ENCODE measurements around the gene OLFML2A.

Gene OLFML2A

GRCh38 chr9:124861342-124862229 is 84.7 kb downstream of the OLFML2A start, which contains the start of the genes ARPC5L and RPL35:
Gene ARPC5L, plus strand, starts transcription at chr9:124862130. Its CDS starts 7,161 bp downstream, at chr9:124869291.
Gene RPL35, minus strand, starts transcription at chr9:124861957. Its CDS starts 45 bp downstream, at chr9:124861912.
- H3K4me3 ChIP-seq (ENCODE audit: low read depth, low read length) = peak within 1 kb of the TSS; percentile 100
- TF ChIP-seq, protein P1, sequence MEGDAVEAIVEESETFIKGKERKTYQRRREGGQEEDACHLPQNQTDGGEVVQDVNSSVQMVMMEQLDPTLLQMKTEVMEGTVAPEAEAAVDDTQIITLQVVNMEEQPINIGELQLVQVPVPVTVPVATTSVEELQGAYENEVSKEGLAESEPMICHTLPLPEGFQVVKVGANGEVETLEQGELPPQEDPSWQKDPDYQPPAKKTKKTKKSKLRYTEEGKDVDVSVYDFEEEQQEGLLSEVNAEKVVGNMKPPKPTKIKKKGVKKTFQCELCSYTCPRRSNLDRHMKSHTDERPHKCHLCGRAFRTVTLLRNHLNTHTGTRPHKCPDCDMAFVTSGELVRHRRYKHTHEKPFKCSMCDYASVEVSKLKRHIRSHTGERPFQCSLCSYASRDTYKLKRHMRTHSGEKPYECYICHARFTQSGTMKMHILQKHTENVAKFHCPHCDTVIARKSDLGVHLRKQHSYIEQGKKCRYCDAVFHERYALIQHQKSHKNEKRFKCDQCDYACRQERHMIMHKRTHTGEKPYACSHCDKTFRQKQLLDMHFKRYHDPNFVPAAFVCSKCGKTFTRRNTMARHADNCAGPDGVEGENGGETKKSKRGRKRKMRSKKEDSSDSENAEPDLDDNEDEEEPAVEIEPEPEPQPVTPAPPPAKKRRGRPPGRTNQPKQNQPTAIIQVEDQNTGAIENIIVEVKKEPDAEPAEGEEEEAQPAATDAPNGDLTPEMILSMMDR (IDR thresholded peaks at IDR 0.05; ENCODE audit: borderline replicate concordance, insufficient read depth, low read depth, low read length) = no peak

DNA sequence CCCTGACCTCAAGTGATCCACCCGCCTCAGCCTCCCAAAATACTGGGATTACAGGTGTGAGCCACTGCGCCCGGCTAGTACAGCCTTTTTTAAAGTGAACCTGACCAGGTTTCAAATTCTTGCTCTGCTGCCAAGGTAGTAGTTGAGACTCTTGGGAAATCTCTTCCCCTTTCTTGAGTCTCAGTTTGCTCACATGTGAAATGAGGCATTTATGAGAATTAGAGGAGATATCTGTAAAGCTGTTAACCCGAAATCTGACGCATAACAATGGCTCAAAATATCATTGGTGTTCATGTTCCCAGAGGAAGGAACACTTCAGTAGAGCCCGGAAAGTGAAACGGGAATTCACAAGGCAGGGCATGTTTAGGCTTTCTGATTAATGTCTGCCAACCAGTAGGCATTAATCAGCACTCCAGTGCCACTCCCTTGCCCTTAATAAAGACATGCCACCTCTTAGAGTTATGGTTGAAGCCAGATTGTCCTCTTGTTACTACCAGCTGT is 86.5 kb downstream of the OLFML2A start:
- H3K4me3 ChIP-seq (ENCODE audit: low read depth, low read length) = no peak overlapping the region
- TF ChIP-seq, protein P1 (IDR thresholded peaks at IDR 0.05; ENCODE audit: borderline replicate concordance, insufficient read depth, low read depth, low read length) = no peak
